Right lung (tissue), 10 donors: ENCODE measurements around the gene LDAF1. TPM values are rescaled to one million over a fixed set of nuclear protein-coding genes. Genes with fewer than 3 reads are reported as not detected.
A peak's percentile ranks its signal among the peaks of the same experiment; 100 is the strongest.
"Not testable (repeated sequence)": the region's sequence is repeated elsewhere in the genome, so short reads cannot be mapped to it uniquely, and the experiment has no call there.

ENCODE experiments used
- DNase-seq, 2 donors: peaks; one replicate each; pipeline ENCODE4 v3.0.0-alpha.2; 2013
- long read RNA-seq, 8 donors: transcript quantifications; one replicate each; lab custom pipeline, GENCODE V29; 2026
- polyA plus RNA-seq, 5 donors: library from polyadenylated mRNA; unstranded; fragments of 120-200 nt; gene quantifications; one replicate each; pipeline versions ENCODE4 v1.2.1 to v1.2.3, GENCODE V29; 2013; ENCODE audit warnings: inconsistent platforms in 1 of 5, low replicate concordance in 1 of 5; ENCODE audit not compliant: insufficient read length in 5 of 5, insufficient read depth in 1 of 5

Gene LDAF1
- polyA plus RNA-seq = 10 to 100 TPM; 34.9 to 45.7 (median 39.4) TPM
- long read RNA-seq, donor 1, transcript TMEM159-201 (5 exons, 2,014 nt) = minor isoform, 7 of 27 reads
- long read RNA-seq, donor 1, transcript TMEM159-202 (5 exons, 1,812 nt) = major isoform, 13 of 27 reads
- long read RNA-seq, donor 1, partial matches to known transcripts = 5 of 27 reads
- long read RNA-seq, donor 1, other reads (novel, unspliced or antisense) = 0 of 27 reads
- long read RNA-seq, donor 2, transcript TMEM159-202 (5 exons, 1,812 nt) = major isoform, 7 of 19 reads
- long read RNA-seq, donor 2, partial matches to known transcripts = 6 of 19 reads
- long read RNA-seq, donor 2, other reads (novel, unspliced or antisense) = 0 of 19 reads
- long read RNA-seq, donor 3, transcript TMEM159-201 (5 exons, 2,014 nt) = major isoform, 11 of 83 reads
- long read RNA-seq, donor 3, transcript TMEM159-202 (5 exons, 1,812 nt) = minor isoform, 9 of 83 reads
- long read RNA-seq, donor 3, partial matches to known transcripts = 62 of 83 reads
- long read RNA-seq, donor 3, other reads (novel, unspliced or antisense) = 0 of 83 reads
- long read RNA-seq, donor 4, transcript TMEM159-202 (5 exons, 1,812 nt) = minor isoform, 5 of 63 reads
- long read RNA-seq, donor 4, transcript TMEM159-201 (5 exons, 2,014 nt) = major isoform, 7 of 63 reads
- long read RNA-seq, donor 4, partial matches to known transcripts = 50 of 63 reads
- long read RNA-seq, donor 4, other reads (novel, unspliced or antisense) = 0 of 63 reads
- long read RNA-seq, donor 5, transcript TMEM159-201 (5 exons, 2,014 nt) = major isoform, 13 of 24 reads
- long read RNA-seq, donor 5, transcript TMEM159-202 (5 exons, 1,812 nt) = minor isoform, 8 of 24 reads
- long read RNA-seq, donor 5, partial matches to known transcripts = 0 of 24 reads
- long read RNA-seq, donor 5, other reads (novel, unspliced or antisense) = 0 of 24 reads
- long read RNA-seq, donor 6, transcript TMEM159-202 (5 exons, 1,812 nt) = major isoform, 8 of 17 reads
- long read RNA-seq, donor 6, transcript TMEM159-201 (5 exons, 2,014 nt) = major isoform, 8 of 17 reads
- long read RNA-seq, donor 6, partial matches to known transcripts = 0 of 17 reads
- long read RNA-seq, donor 6, other reads (novel, unspliced or antisense) = 0 of 17 reads
- long read RNA-seq, donor 7, transcript TMEM159-202 (5 exons, 1,812 nt) = minor isoform, 5 of 12 reads
- long read RNA-seq, donor 7, transcript TMEM159-201 (5 exons, 2,014 nt) = major isoform, 6 of 12 reads
- long read RNA-seq, donor 7, partial matches to known transcripts = 0 of 12 reads
- long read RNA-seq, donor 7, other reads (novel, unspliced or antisense) = 0 of 12 reads
- long read RNA-seq, donor 8, partial matches to known transcripts = 15 of 23 reads
- long read RNA-seq, donor 8, other reads (novel, unspliced or antisense) = 0 of 23 reads

- peak; percentile 75 to 77 for DNase-seq
Observed at GRCh38 chr16:21158208-21159110, at the start of gene LDAF1. TSS of gene LDAF1 (plus strand) at chr16:21158674. CDS start at chr16:21161183, 2,509 bp downstream.

DNA sequence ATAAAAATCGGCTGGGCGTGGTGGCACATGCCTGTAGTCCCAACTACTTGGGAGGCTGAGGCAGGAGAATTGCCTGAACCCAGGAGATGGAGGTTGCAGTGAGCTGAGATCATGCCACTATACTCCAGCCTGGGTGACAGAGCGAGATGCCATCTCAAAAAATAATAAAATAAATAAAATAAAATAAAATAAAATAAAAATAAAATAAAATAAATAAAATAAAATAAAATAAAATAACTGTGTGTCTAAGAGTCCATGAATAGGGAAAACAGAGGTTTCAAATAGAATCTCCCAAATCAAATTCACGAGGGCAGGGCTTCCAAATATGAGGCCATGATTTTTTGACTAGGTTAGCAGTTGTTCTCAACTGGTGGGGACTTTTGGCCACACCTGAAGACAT lies 42.9 kb upstream of the LDAF1 start:
- not testable (repeated sequence) for DNase-seq

DNA sequence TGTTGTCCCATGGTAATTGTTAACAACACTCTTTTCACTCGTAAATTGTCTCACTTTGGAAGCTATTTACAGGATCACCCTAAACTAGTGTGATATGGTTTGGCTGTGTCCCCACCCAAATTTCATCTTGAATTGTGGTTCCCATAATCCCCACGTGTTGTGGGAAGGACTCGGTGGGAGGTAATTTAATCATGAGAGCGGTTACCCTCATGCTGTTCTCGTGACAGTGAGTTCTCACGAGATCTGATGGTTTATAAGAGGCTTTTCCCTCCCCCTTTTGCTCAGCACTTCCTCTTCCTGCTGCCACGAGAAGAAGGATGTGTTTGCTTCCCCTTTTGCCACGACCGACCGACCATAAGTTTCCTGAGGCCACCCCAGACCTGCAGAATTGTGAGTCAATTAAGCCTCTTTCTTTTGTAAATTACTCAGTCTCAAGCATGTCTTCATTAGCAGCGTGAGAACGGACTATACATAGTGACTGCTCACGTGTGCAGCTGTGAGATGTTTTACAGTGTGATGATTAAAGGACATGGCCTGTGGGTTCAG lies 42.3 kb upstream of the LDAF1 start:
- no peak for DNase-seq

- no peak for DNase-seq
Observed at GRCh38 chr16:21117567-21117966, 40.9 kb upstream of the LDAF1 start.

- no peak for DNase-seq
Observed at GRCh38 chr16:21120976-21121520, 37.4 kb upstream of the LDAF1 start.

DNA sequence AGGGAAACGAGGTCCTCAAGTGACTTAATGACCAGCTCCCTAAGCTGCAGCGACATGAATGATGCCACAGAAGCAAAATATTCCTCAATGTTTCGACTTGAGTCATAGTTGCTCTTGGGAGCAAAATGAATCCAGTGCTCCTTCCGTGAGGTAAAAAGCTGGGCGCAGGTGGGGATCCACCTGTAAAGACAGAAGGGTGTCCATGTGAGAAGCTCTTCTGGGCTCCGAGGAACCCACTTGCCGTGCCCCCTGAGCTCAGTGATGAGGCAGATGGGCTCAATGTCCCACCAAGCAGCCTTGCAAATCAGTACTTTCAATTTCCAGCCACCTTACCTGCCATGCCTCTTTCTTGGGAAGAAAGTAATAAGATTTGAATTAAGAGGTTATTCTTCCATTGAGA lies 33.3 kb upstream of the LDAF1 start:
- no peak for DNase-seq

DNA sequence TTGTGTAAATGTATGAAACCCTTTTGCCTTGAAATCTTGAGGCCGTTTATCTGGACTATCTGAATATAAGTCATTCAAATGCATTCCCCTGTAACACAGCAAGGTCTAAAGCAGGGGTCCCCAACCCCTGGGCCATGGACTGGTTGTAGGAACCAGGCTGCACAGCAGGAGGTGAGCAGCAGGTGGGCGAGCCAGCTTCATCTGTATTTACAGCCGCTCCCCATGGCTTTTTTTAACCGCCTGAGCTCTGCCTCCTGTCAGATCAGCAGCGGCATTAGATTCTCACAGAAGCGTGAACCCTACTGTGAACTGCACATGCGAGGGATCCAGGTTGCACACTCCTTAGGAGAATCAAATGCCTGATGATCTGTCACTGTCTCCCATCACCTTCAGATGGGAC lies 32.0 kb upstream of the LDAF1 start:
- no peak for DNase-seq

- no peak for DNase-seq
Observed at GRCh38 chr16:21128991-21129390, 29.5 kb upstream of the LDAF1 start.

- no peak for DNase-seq
Observed at GRCh38 chr16:21130811-21131210, 27.7 kb upstream of the LDAF1 start.

DNA sequence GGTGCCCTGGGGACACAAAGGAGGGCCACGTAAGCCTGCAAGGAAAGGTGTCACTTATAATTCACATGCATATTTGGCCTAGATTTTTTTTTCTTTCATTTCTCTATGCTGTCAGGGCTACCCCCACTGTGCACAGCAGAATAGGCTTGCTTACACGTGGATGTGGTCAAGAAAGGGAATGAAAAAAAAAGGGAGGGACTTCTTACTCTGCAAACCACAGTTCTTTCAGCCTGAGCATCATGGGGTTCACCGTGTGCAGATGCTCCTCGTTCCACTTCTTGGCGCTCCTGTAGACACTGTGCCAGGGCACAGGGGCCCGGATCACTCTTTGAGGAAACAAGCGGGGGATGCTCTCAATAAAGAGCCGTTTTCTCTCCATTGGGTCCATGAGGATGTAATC lies 24.4 kb upstream of the LDAF1 start:
- no peak for DNase-seq

DNA sequence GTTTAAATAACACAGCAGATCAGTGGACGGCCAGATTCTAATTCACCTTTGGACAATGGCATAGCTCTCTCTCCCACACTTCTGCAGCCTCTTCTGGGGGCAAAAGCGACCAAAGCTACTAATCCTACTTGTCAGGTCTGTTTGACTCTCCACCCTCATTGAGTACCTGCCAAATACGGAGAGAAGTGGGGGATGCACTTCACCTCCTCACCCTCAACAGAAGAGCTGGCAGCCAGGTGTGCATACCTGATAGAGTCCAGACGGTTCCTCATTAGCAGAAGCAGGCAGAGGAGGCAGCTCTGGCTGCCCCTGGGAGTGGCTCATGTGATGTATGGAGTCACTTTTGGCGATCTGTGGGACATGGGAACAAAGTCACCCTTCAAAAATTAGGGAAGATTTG lies 12.7 kb upstream of the LDAF1 start:
- no peak for DNase-seq

DNA sequence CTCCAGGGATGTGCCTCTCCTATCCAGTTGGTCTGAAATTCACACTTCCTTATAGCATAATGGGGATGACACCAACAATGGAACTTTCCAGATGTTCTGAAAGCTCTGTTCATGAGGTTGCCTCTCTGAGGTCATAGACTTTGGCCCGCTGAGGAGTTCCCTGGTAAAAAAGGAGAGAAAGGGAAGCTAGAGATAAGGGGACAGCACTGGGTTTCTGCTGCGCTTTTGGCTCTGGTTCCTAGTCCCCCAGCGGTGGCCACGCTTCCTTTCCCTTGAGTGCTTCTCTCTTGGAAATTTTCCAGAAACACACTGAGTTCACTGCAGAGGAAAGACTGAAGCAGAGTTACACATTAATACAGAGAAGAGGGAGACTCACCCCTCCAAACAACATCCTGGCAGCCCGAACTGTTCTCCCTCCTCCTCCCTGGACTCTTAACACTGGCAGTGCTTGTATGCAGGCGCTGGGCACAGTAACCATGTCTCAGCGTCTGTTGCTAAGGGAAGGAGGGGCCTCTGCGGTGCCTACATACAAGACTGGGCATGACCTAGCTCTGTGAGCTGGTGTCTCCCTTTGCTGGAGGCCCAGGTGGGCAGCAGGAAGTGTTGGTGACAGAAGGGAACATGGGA lies 8.0 kb upstream of the LDAF1 start, which contains the start of gene DNAH3:
Gene DNAH3 (minus strand): TSS at position 472 of the 627 bp plus-strand sequence. CDS start 527 bp downstream, outside the sequence.
- DNase-seq = peak; percentile 42

GRCh38 chr16:21152160-21153030 lies 6.1 kb upstream of the LDAF1 start:
- not testable (repeated sequence) for DNase-seq

DNA sequence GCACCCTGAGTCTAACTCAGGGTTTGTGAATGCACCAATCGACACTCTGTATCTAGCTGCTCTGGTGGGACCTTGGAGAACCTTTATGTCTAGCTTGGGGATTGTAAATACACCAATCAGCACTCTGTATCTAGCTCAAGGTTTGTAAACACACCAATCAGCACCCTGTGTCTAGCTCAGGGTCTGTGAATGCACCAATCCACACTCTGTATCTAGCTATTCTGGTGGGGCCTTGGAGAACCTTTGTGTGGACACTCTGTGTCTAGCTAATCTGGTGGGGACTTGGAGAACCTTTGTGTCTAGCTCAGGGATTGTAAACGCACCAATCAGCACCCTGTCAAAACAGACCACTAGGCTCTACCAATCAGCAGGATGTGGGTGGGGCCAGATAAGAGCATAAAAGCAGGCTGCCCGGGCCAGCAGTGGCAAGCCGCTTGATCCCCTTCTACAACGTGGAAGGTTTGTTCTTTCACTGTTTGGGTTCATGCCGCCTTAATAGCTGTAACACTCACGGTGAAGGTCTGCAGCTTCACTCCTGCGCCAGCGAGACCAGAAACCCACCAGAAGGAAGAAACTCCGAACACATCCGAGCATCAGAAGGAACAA lies 5.2 kb upstream of the LDAF1 start:
- not testable (repeated sequence) for DNase-seq

GRCh38 chr16:21156011-21156410 lies 2.5 kb upstream of the LDAF1 start:
- DNase-seq = not testable (repeated sequence)

GRCh38 chr16:21156767-21157467 lies 1.6 kb upstream of the LDAF1 start:
- DNase-seq = peak; percentile 45 to 65

DNA sequence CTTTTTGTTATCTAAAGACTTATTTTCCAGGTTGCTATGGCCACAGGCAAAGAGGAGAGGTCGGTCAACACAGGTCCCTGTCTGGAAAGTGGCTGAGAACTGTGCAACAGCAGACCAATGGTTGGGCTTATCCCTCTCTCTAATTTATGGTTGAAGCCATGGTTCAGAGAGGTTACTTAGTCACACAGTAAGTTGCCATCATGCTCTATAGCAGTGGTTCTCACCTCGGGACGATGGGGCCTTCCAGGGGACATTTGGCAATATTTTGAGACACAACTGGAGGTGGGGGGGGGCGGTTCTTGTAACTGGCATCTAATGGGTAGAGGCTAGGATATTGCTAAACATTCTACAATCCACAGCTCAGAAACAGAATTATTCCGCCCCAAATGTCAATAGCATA lies 842 bp upstream of the LDAF1 start:
- no peak for DNase-seq
